NK-92 (cell line): ENCODE measurements around the gene CPEB3.
"Not testable (repeated sequence)": the region's sequence is repeated elsewhere in the genome, so short reads cannot be mapped to it uniquely, and the experiment has no call there.

ENCODE experiments used
- DNase-seq: peaks from one replicate; lab custom pipeline; 2025; ENCODE audit not compliant: unreplicated experiment; lab: John Stamatoyannopoulos, UW

Gene CPEB3

DNA sequence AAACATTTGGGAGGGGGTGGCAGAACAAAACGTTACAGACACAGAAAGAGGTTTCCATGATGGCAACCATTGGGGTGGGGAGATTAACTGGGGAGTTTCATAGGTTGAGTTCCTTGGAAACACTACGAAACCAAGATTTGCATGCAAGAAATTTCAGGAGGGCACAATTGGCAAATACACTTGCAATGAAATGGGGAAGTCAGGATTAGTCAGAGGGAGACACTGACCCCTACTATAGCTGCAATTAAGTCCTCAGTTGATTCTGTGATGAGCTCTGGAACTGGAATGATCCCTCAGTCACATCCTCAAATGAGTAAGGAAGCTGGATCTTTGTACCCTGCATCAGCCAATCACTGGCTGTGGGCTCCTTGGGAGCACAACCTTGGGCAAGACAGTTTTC lies 22.1 kb downstream of the CPEB3 start:
- no peak for DNase-seq

DNA sequence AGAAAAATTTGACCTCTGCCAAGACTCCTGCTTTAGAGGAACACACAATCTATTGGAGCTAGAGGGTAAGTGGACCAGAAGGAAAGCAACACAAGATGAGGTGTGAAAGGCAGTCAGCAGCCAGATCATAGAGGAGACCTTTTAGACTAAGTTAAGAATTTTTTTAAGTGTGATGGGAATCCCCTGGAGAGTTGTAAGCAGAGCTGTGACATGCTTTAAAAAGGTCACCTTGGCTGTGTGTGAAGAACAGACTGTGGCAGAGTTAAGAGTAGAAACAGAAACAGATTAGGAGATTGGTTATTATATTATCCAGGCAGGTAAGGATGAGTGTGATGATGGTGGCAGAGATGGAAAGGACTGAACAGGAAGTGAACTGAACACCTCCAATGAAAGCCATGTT lies 23.5 kb downstream of the CPEB3 start:
- DNase-seq: no peak

DNA sequence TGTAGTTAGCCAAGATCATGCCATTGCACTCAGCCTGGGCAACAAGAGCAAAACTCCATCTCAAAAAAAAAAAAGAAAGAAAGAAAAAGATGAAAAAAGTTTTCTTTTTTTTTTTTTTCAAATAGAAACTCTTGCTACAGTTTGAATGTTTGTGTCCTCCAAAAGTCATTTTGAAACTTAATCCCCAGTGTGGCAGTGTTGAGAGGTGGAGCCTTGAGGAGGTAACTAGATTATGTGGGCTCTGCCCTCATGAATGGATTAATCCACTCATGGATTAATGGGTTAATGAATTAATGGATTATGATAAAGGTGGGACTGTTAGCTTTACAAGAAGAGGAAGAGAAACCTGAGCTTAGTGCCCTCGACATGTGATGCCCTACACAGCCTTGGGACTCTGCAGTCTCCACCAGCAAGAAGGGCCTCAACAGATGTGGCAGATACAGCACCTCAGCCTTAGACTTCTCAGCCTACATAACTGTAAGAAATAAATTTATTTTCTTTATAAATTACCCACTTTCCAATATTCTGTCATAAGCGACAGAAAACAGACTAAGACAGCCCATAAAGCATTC lies 25.1 kb downstream of the CPEB3 start:
- DNase-seq: no peak

DNA sequence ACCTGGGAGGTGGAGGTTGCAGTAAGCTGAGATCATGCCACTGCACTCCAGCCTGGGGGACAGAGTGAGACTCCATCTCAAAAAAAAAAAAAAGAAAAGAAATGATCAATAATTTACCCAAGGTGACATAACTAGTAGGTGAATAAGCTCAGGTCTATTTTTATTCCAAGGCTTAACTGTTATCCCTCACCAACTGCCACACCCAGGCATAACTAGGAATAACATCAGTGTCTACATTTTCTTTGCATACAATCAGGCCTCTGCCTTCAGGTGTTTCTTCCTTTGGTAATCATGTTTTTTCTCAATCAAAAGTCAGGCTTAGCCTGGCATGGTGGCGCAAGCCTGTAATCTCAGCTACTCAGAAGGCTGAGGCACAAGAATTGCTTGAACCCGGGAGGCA lies 26.6 kb downstream of the CPEB3 start:
- no peak for DNase-seq

DNA sequence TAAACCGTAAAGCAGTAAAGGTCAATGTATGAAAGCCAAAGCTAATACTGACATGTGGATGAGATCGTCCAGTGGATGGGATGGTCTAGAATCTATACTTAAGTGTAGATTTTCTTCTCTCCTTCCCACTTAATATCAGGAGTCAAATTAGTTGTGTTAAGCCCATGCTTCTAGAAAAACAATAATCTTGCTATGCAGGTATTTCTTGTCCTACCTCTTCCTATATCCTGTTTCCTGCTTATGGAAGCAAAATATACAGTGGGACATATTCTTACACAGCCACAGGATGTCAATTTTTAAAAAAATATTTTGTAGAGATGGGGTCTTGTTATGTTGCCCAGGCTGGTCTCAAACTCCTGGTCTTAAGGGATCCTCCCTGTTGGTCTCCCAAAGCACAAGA lies 27.5 kb downstream of the CPEB3 start:
- DNase-seq: no peak

DNA sequence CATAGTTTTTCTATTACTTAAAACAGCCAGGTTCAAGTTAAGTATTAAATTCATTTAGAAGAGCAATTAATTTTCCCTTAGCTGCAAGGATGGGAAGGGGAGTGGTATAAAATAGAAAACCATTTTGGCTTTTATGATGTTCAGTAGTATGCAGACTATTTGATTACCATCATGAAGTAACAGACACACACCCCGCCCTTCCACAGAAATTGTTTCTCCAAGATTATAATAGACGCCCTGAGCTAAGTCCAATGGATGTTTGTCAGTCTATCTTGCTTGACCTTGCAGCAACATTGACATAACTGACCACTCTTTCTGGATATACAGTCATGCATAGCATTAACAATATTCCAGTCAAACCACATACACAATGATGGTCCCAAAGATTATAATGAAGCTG lies 42.3 kb downstream of the CPEB3 start:
- DNase-seq: no peak

DNA sequence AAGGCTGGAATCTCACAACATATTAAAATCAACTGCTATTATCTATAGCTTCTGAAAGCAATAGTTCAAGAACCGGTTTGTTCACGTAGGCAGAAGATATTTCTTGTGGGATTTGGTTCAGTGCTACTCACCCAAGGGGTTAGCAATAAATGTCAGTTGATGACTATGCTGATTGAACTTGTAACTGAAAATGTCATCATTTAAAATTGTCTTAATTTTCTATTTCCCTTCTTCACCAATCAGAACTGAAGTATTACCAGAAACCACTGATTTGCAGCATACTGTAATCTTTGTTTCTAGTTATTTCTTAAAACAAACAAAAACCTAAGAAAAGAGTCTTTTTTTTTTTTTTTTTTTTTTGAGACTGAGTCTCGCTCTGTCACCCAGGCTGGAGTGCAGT lies 46.1 kb downstream of the CPEB3 start:
- no peak for DNase-seq

DNA sequence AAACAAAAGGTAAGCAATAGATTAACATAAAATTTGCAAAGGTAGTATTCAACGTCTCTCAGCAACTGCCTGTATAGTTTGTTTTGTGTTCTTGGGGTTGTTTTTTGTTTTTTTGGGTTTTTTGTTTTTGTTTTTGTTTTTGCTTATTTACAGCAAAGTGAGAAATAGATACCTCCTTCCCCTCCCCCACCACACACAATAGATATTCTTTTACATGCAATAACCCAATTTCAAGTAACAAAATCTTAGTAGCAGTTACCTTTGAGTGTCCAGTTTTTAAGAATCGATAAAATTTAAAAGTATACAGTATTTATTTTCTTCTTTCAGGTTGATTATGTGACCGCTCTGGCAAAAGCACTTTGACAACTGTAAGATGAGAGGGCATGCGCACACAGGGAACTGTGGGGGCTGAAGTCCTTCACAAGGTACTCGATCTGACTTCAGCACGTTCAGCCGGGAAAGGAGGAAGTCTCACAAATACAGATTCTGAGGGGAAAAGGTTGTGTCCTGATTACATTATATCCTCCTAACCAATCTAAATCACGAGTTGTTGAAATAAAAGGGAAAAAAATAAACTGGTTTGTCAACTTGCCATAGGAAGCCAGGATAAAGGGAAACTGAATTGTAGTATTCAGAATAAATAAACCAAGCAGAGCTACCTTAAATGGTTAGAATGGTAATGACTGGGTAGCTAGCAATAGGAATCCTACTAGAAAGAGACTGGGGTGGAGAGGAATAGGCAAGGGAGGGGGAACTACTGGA lies 47.8 kb downstream of the CPEB3 start:
- DNase-seq: no peak

DNA sequence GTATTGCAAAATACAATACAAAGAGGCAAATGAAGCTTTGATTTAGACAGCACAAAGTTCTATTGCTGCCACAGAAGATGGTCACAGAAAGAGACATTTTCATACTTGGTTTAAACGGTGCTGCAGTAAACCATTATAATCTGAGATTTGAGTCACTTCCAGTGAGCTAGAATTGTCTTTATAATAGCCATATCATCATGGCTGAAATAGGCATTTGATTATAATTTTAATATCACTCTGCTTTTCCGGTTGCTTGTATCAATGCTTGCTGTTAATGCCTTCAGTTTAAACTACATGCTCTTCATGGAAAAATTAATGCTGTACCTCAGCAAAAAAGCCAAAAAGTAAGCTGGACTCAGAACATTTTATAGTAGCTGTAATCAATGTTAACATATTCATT lies 48.5 kb downstream of the CPEB3 start:
- DNase-seq: no peak

DNA sequence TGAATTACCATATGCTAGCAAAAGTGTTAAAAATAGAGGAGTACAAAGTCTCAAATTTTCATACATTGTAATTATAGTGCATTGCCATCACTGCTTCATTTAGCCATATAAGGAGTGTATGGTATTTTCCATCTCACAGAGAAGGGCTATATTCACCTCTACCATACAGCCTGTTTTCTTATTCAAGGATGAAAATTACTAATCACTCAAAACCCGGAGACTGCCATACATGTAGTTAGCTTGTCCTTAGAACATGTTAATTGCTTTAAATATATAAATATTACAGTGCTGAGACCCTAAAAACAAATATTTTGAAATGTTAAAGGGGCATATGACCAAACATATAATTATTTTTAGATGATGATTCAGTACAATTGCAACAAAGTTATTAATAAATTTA lies 49.4 kb downstream of the CPEB3 start:
- no peak for DNase-seq

DNA sequence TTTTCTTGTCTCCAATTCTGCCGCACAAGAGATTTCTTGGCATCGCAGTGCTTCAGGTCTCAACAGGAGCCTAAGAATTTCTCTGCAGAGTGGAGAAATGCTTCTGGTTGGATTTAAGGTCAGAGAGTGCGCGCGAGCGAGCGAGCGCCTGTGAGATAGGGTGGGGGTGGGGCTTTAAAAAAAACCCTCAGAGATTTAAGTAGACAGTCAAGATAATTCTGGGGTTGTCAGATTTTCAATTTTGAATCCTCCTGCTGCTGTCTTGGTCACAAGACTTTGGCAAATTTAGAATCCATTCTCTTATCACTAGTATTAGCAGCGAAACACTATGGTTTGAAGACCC lies 49.7 kb downstream of the CPEB3 start:
- no peak for DNase-seq

DNA sequence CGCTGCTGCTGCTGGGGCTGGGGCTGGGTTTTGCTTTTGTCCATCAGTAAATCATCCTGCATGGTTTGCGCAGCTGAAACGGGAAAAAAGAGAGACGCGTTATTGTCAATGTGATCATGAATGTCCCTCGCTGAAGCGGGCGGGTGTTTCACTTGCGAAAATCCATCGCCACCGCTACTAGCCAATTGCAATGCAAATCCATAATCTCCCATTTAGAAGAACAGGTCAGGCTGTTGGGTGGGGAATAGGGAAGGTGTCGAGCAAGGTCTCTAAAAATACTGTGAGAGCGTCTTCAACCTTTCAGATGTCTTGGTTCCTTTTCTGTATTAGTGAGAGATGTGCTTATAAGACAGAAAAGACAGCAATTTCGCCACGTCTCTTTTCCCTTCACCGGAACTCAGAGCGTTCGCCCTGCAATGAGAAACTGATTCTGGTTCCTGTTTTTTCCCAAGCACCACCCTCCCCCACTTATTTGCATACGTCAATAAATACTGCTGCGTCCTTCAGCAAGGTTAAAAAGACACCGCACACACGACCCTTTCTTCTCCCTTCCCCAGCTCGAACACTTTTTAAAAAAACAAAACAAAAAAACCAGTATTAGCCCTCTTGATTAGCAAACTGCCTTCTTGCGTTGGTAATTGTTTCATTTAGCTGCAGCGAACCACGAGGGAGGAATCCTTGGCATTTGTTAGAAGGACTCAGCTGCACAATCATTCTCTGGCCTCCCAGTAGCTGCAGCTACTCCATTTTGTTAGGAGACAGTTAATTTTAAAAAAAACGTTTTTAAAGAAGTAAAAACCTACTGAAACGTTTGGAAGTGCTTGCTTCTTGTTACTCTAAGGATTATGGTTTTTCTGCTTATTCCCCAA lies 50.4 kb downstream of the CPEB3 start:
- no peak for DNase-seq

DNA sequence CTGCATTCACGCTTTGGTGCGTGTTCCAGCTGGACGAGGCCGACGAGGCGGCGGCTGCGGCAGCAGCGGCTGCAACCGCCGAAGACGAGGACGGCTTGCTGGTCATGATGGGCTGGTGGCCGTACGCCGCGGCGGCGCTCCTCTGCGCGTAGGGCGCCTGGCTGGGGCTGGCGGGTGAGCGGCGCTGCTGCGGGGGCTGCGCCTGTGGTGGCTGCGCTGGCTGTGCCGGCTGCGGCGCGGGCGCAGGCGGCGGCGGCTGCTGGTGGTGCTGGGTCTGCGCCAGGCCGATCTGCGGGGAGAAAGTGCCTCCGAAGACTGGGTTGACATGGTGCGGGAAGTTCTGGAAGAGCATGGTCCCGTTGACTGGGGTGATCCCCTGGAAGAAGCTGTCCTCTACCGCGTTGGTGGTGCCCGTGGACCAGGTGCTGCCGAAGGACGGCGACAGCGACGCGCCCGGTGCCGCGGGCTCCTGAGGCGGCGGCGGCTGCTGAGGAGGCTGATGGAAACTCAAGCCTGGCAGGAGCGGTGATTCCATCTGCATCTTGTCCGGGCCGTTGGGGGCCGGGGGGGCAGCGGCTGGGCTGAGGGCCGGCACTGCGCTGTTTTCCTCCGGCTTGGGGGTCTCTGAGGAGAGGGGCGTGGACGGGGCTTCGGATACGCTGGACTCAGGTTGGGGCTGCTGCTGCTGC lies 51.1 kb downstream of the CPEB3 start:
- no peak for DNase-seq

DNA sequence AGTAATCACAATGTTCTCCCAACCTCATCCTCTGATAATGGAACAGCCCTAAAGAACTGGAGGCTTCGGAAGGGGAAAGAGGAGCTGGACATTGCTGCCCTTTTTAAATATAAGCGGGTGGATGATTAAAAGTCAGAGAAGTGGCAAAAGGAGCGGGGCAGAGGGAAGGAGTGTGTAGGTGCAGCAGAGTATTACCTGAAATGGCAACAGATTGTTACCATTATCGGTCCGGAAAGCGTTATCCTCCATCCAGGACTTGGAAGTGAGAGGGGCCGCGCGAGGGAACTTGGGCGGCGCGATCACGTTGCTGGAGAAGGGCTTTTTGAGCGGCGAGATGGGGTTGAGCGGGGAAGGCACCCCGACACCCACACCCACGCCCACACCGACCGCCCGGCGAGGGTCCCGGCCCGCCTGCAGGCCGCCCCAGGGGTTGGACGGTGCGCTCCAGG lies 51.7 kb downstream of the CPEB3 start:
- no peak for DNase-seq

DNA sequence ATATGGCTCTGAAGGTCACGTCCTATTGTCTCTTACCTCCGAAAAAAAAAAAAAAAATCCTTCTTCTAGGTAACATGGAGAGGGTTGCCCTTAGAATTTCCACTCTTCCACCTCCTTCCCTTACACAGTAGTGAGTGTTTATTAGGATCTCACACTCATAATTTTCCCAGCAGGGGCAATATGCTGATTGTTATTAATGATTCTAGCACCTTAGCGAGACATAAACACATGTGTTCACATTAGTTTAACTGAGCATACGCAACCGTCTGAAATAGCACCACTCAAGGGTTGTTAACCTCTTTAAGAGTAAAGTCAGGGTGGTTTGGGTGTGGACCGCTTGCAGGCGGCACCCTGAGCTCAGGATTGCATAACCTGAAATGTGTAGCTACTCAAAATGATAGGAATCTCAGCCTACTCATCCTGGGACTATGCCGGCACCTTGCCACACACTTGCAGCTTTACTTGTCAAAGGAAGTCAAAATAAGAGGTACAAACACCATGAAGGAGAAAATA lies 52.2 kb downstream of the CPEB3 start:
- DNase-seq: no peak

DNA sequence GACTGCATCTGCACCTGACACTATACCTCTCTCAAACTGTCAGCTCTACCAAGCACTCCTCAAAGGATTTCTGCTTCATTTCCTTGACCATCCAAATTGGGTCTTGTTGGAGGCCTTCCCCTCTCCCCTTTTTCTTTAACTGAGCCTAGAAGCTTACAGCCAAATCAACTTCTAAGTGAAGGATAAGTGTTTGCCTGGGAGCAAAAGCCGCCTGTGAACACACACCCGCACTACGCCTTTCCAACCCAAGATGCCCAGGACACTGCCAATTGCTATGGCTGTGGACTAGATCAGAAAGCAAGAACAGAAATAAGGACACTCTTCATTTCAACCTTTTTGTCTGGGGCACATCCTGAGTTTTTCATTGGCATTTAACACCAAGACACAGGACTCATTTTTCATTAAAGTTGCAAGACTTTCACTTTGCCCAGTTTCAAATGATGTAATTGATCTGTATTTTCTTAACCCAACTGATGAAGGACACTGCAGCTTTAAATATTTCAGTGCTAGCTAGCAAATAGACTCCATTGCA lies 52.8 kb downstream of the CPEB3 start:
- DNase-seq: no peak

DNA sequence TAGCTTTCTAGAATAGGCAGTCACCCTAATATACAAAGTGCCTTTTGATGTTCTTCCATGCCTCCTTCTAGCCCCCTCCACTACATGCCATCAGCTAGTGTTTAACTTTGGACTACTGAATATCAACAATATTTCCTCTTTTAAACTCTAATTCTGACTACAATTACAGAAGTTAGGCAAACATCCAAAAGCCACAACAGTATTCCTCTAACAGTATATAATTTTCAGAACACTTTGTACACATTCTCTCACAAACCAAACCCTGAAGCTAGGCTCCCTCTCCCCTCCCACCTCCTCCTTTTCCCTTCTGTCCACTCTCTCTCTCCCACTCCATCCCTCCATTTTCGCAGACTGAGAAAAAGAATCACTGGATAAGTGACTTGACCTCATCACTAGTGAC lies 59.7 kb downstream of the CPEB3 start:
- DNase-seq: no peak

DNA sequence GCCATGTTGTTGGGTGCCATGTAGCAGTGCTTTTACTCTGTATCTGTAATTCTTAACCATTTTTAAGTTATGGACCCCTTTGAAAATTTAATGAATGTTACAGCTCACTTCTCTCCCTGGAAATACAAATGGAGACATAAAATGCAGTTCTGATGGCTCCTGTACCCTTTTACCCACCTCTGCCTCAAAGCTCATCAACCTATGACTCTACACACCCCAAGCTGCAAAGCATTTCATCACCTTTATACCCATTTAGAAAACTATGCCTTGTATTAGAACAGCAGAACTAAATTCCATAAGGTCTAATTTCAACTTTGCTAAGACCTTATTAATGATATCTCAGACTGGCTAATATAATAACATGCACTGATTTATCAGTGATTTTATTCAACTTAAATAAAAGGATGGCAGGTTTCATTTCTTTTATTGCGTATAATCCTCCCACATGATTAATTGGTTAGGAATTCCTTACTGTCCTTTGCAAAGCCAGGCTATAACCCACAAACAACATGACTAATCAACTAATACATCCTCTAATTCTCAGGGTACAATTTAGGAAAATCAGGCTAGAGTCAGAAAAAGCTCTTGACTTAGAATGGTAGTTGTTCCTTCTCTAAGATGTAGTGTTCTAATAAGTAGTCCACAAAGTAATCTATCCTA lies 68.1 kb downstream of the CPEB3 start:
- DNase-seq: no peak

DNA sequence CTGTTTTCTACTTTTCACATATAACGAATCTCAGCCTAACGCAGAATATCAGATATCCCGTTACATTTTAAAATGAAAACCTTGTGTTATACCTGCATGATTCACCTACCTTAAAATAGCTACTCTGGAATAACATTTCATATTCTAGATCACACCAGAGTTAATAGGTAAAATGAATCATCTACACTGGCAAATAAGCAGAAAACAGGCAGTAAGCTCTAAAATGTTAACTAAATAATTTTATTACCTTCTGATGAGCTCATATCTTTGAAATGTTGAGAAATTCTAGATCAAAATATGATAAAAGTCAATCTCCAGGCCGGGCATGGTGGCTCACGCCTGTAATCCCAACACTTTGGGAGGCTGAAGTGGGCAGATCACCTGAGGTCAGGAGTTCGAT lies 71.3 kb downstream of the CPEB3 start:
- no peak for DNase-seq

DNA sequence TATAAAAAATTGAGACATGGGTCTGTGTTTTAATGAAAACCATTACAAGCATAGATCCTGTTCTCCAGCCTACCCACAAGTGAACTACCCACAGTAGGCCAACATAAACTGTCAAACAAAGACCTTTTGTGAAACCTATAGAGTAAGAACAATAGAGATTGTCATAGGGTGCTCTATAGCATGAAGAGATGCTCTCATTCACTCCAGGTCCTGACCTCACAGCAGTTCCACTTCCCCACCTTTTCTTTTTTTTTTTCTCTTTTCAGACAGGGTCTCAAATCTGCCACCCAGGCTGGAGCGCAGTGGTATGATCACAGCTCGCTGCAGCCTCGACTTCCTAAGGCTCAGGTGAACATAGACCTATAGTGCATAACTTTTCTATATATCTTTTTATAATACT lies 72.3 kb downstream of the CPEB3 start:
- no peak for DNase-seq

DNA sequence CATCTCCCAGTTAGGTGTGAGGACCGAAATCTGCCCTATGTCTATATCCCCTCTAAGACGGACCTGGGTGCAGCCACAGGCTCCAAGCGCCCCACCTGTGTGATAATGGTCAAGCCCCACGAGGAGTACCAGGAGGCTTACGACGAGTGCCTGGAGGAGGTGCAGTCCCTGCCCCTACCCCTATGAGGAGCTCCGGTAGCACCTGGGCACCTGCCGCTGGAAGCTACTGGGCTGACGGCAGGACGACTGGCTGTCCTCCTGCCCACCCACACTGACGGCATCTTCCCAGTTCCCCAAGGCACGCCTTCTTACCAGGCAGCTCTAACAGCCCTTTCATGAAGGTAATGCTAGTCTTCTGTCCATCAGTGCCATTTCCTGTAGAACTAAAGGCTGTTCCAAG lies 74.3 kb downstream of the CPEB3 start:
- DNase-seq: not testable (repeated sequence)
